HepG2 (cell line): Measurements from ENCODE around the gene SNCA. TPM values are rescaled to one million over a fixed set of nuclear protein-coding genes. Genes with fewer than 3 reads are reported as not detected.

Experiments
- ATAC-seq: fragments of 200-7000 bp; cut with Tn5 transposase; 3 replicates; pipeline ENCODE4 v1.9.1; 2020; ENCODE audit warnings: mild to moderate bottlenecking, moderate library complexity
- BruUV-seq: library from RNA; stranded (reverse); fragments of 400-500 nt; replicated peaks from 2 replicates; lab custom pipeline; 2021; lab: Mats Ljungman, UMichigan
- CTCF ChIA-PET: fragments of 300-600 bp; formaldehyde crosslinking; extraction: SDS; loops from one replicate; lab custom pipeline; 2021; ENCODE audit warnings: low total read pairs, inconsistent platforms, low intra/inter-chr PET ratio; lab: Yijun Ruan, JAX
- POLR2A ChIA-PET: fragments of 350-600 bp; sonication (Branson Sonifier 250); formaldehyde crosslinking; loops from one replicate; lab custom pipeline; 2020; ENCODE audit warnings: antibody characterized with exemption, inconsistent platforms; lab: Yijun Ruan, JAX
- DNase-seq: peaks from one replicate; pipeline ENCODE4 v3.0.0-alpha.2; 2015; ENCODE audit warnings: low spot score
- FAIRE-seq: peaks from 3 replicates; lab custom pipeline; 2011; peaks lifted over from hg19 to GRCh38; lab: Jason Lieb, UNC
- H2AFZ ChIP-seq: one replicate; pipeline ENCODE4 v1.6.1; 2011; ENCODE audit warnings: low read length, inconsistent platforms
- H3K27ac ChIP-seq: fragments of 300-600 bp; 3 replicates; pipeline ENCODE4 v1.8.0; 2011; ENCODE audit warnings: mixed run types, mild to moderate bottlenecking, mixed read lengths, low read length, inconsistent platforms; ENCODE audit not compliant: insufficient read depth; ENCODE audit errors: extremely low read length
- H3K27me3 ChIP-seq, 2 experiments: fragments of 200-600 bp in 1 of 2; 2 replicates in 1 of 2; 3 replicates in 1 of 2; pipeline versions ENCODE4 v1.6.0 to v1.8.0; 2011; ENCODE audit warnings: low read length in 2 of 2, mild to moderate bottlenecking in 2 of 2, moderate library complexity in 2 of 2, inconsistent platforms in 1 of 2; ENCODE audit not compliant: insufficient read depth in 2 of 2, control insufficient read depth in 1 of 2
- H3K36me3 ChIP-seq, 2 experiments: fragments of 200-600 bp in 1 of 2; replicated peaks in 1 of 2; 2 replicates in 1 of 2; 3 replicates in 1 of 2; pipeline versions ENCODE4 v1.5.1 to v1.8.0; 2011; ENCODE audit warnings: low read length in 2 of 2, inconsistent platforms in 1 of 2; ENCODE audit not compliant: insufficient read depth in 2 of 2, control insufficient read depth in 1 of 2
- H3K4me1 ChIP-seq: 2 replicates; pipeline ENCODE4 v1.5.1; 2012; ENCODE audit warnings: low read length, inconsistent platforms; ENCODE audit not compliant: insufficient read depth
- H3K4me2 ChIP-seq: 2 replicates; pipeline ENCODE4 v1.6.0; 2011; ENCODE audit warnings: low read depth, low read length, inconsistent platforms
- H3K4me3 ChIP-seq, 3 experiments: fragments of 200-600 bp in 1 of 3; sonication (generic), shearing (Covaris generic) in 1 of 3; replicated peaks in 1 of 3; 2 replicates each; pipeline ENCODE4 v1.5.1; 2011 to 2016; ENCODE audit warnings: low read length in 3 of 3, inconsistent platforms in 2 of 3, low read depth in 2 of 3, mild to moderate bottlenecking in 2 of 3, control low read depth in 1 of 3, mixed read lengths in 1 of 3; ENCODE audit not compliant: insufficient read depth in 1 of 3
- H3K79me2 ChIP-seq: one replicate; pipeline ENCODE4 v1.6.1; 2011; ENCODE audit warnings: low read length, inconsistent platforms; ENCODE audit not compliant: insufficient read depth
- H3K9ac ChIP-seq: 2 replicates; pipeline ENCODE4 v1.6.0; 2011; ENCODE audit warnings: mild to moderate bottlenecking, low read depth, low read length, inconsistent platforms; ENCODE audit not compliant: insufficient read depth
- H3K9me3 ChIP-seq: 2 replicates; pipeline ENCODE4 v1.5.1; 2012; ENCODE audit warnings: mild to moderate bottlenecking, low read length
- H4K20me1 ChIP-seq: 2 replicates; pipeline ENCODE4 v1.6.0; 2011; ENCODE audit warnings: inconsistent platforms, mild to moderate bottlenecking, low read length, moderate library complexity; ENCODE audit not compliant: insufficient read depth
- BCL6 ChIP-seq: IDR thresholded peaks from 2 replicates; pipeline ENCODE4 v1.6.1; 2016; ENCODE audit warnings: missing genetic modification reagents, missing compliant biosample characterization
- EP300 ChIP-seq, 3 experiments: sonication (generic) in 1 of 3; formaldehyde crosslinking in 1 of 3; IDR thresholded peaks; 2 replicates each; pipeline versions ENCODE4 v1.5.1 to v1.6.1; 2011 to 2020; ENCODE audit warnings: low read depth in 2 of 3, low read length in 2 of 3, borderline replicate concordance in 1 of 3, improper control_type of control experiment in 1 of 3, mild to moderate bottlenecking in 1 of 3, missing genetic modification reagents in 1 of 3, moderate library complexity in 1 of 3
- FOXP1 ChIP-seq, 2 experiments: fragments of 450-650 bp in 1 of 2; IDR thresholded peaks; 2 replicates each; pipeline ENCODE4 v1.6.1; 2017 to 2018; ENCODE audit warnings: antibody characterized with exemption in 1 of 2
- GATAD2A ChIP-seq: IDR thresholded peaks from 2 replicates; pipeline ENCODE4 v1.6.1; 2016
- MIER2 ChIP-seq: IDR thresholded peaks from 2 replicates; pipeline ENCODE4 v1.6.1; 2016; ENCODE audit warnings: missing biosample characterization, missing genetic modification reagents
- NR2F6 ChIP-seq, 2 experiments: IDR thresholded peaks; 2 replicates each; pipeline ENCODE4 v1.6.1; 2016; ENCODE audit warnings: antibody characterized with exemption in 1 of 2, mild to moderate bottlenecking in 1 of 2
- SIN3A ChIP-seq: IDR thresholded peaks from 2 replicates; pipeline ENCODE4 v1.6.1; 2011; ENCODE audit warnings: low read depth, mild to moderate bottlenecking, control low read depth, low read length, borderline replicate concordance
- WGBS: methylation state at CpG from one replicate; pipeline ENCODE4 v1.1.6; 2017; ENCODE audit warnings: low lambda C conversion rate; 5-methylcytosine and 5-hydroxymethylcytosine counted together
- in situ Hi-C: cut with HindIII; loops from 2 replicates; pipeline ENCODE4 v1.10.0; 2017; ENCODE audit warnings: low pct_unique_long_range_greater_than_20kb; ENCODE audit not compliant: extremely low pct_ligation_motif_present
- intact Hi-C: fragments of 100-400 bp; cut with micrococcal nuclease; formaldehyde crosslinking; loops from one replicate; pipeline ENCODE4 v1.10.0; 2022; ENCODE audit not compliant: unreplicated experiment
- polyA plus RNA-seq, 8 experiments: library from polyadenylated mRNA; depleted of rRNA in 3 of 8; stranded (reverse) in 7 of 8; unstranded in 1 of 8; fragments of >200 nt; fragmentation: Illumina TruSeq in 4 of 8; extraction: Trizol in 4 of 8; gene quantifications; 2 replicates each; pipeline versions ENCODE4 v1.2.1 to v1.2.3, GENCODE V29; 2011 to 2016; ENCODE audit warnings: low read depth in 4 of 8, missing spikeins in 1 of 8, mixed read lengths in 1 of 8; ENCODE audit not compliant: insufficient read depth in 1 of 8
- total RNA-seq, 5 experiments: library from RNA; depleted of rRNA; stranded (reverse); fragments of >200 nt; fragmentation: Illumina TruSeq; extraction: Trizol; gene quantifications; 2 replicates each; pipeline ENCODE4 v1.2.3, GENCODE V29; 2016; ENCODE audit warnings: low read depth in 1 of 5
- TF ChIP-seq, protein P1 (sequence below): IDR thresholded peaks from 2 replicates; pipeline ENCODE4 v1.6.1; 2016; ENCODE audit warnings: mild to moderate bottlenecking
- TF ChIP-seq, protein P2 (sequence below): IDR thresholded peaks from 2 replicates; pipeline ENCODE4 v1.6.1; 2016; ENCODE audit warnings: low read depth
- TF ChIP-seq, protein P3 (sequence below): sonication (generic); formaldehyde crosslinking; IDR thresholded peaks from 2 replicates; pipeline ENCODE4 v1.5.1; 2020; ENCODE audit warnings: mild to moderate bottlenecking, missing genetic modification reagents, borderline replicate concordance

Gene SNCA
- total and polyA plus RNA-seq, 2 of the 13 experiments (the other 11 are each of a cell fraction or from before 2014, with no cell fraction given), result not detected

DNA sequence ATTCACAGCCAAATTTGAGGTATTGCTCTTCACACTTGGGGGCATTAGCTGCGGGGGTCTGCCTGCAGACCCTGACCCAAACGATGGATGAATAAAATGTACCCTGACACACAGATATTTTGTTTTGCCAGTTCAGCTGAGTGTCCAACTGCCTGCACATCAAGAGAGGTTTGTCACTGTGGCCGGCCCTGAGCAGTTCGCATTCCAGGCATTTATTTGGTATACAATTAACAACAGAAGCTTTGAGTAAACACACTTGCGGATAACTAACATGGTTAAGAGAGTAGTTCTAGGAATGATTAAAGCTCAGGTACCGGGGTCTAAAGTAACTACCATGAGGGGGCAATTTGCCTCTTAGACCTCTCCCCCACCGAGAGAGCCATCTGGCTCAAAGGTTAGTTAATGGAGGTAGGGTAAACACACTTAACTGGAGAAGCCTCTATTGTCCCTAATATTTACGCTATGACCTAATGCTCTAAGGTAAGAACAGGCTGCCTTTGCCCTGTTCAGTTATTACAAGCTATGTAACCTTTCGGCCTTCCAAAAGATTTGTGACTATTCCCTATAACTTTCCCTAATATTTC is 162.0 kb downstream of the SNCA start:
- intact Hi-C loops (no loop called here), in situ Hi-C loops (no loop called here)
- no peaks in the 10 kb centered on the region for H3K79me2 ChIP-seq
- peak overlapping the region; percentile 37 for H3K27ac ChIP-seq
- 2% methylated on average over 9 of the region's 9 CpGs for WGBS
- peak; percentile 86 for DNase-seq
- peak; percentile 94 for ATAC-seq
- no peak for FAIRE-seq
- POLR2A ChIA-PET, result interaction anchor here (1.2 kb wide), 1 partner anchor 10 kb away, joined by 3 read pairs; no protein-coding TSS in a partner anchor
- H2AFZ ChIP-seq, result peak overlapping the region; percentile 78
- H3K9ac ChIP-seq, result peak overlapping the region; percentile 13; the same call in 1 of the 2 replicates
- peak overlapping the region in 1 of 3 experiments; percentile 52; a peak in 2 of 6 replicates for H3K4me3 ChIP-seq
- no peaks in the 10 kb centered on the region for H4K20me1 ChIP-seq
- BruUV-seq, result TSS peak; percentile 94
- CTCF ChIA-PET, result no interaction called here
- no peaks in the 10 kb centered on the region for H3K36me3 ChIP-seq
- no peaks in the 10 kb centered on the region for H3K27me3 ChIP-seq
- peaks cover 22% of the 10 kb centered on the region for H3K4me1 ChIP-seq
- H3K9me3 ChIP-seq, result no peaks in the 10 kb centered on the region
- peak overlapping the region; percentile 71 for H3K4me2 ChIP-seq
- TF ChIP-seq MIER2 (CRISPR knock-in tag) (no peak), NR2F6 (IDR thresholded peaks at IDR 0.05) (peak; percentile 45), NR2F6 (CRISPR knock-in tag; IDR thresholded peaks at IDR 0.05) (peak; percentile 13; the same call in 1 of the 2 replicates), EP300 (IDR thresholded peaks at IDR 0.05; ENCODE audit: low read depth in 2 of 2, low read length in 2 of 2) (peak in 1 of 2 experiments; percentile 54; a peak in 1 of 4 replicates), EP300 (CRISPR knock-in tag; IDR thresholded peaks at IDR 0.05; ENCODE audit: borderline replicate concordance) (no peak), BCL6 (CRISPR knock-in tag) (peak; percentile 91), GATAD2A (CRISPR knock-in tag) (peak; percentile 54), SIN3A (no peak), FOXP1 (IDR thresholded peaks at IDR 0.05) (0 out of 2 replicates have a peak, but pooled peaks have one; percentile 37), FOXP1 (CRISPR knock-in tag; IDR thresholded peaks at IDR 0.05) (peak; percentile 76)
- TF ChIP-seq, protein P1, sequence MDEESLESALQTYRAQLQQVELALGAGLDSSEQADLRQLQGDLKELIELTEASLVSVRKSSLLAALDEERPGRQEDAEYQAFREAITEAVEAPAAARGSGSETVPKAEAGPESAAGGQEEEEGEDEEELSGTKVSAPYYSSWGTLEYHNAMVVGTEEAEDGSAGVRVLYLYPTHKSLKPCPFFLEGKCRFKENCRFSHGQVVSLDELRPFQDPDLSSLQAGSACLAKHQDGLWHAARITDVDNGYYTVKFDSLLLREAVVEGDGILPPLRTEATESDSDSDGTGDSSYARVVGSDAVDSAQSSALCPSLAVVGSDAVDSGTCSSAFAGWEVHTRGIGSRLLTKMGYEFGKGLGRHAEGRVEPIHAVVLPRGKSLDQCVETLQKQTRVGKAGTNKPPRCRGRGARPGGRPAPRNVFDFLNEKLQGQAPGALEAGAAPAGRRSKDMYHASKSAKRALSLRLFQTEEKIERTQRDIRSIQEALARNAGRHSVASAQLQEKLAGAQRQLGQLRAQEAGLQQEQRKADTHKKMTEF, result peak; percentile 62; the same call in 1 of the 2 replicates
- TF ChIP-seq, protein P2, sequence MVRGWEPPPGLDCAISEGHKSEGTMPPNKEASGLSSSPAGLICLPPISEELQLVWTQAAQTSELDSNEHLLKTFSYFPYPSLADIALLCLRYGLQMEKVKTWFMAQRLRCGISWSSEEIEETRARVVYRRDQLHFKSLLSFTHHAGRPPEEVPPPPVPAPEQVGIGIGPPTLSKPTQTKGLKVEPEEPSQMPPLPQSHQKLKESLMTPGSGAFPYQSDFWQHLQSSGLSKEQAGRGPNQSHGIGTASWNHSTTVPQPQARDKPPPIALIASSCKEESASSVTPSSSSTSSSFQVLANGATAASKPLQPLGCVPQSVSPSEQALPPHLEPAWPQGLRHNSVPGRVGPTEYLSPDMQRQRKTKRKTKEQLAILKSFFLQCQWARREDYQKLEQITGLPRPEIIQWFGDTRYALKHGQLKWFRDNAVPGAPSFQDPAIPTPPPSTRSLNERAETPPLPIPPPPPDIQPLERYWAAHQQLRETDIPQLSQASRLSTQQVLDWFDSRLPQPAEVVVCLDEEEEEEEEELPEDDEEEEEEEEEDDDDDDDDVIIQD (CRISPR knock-in tag), result peak; percentile 50; the same call in 1 of the 2 replicates
- TF ChIP-seq, protein P3, sequence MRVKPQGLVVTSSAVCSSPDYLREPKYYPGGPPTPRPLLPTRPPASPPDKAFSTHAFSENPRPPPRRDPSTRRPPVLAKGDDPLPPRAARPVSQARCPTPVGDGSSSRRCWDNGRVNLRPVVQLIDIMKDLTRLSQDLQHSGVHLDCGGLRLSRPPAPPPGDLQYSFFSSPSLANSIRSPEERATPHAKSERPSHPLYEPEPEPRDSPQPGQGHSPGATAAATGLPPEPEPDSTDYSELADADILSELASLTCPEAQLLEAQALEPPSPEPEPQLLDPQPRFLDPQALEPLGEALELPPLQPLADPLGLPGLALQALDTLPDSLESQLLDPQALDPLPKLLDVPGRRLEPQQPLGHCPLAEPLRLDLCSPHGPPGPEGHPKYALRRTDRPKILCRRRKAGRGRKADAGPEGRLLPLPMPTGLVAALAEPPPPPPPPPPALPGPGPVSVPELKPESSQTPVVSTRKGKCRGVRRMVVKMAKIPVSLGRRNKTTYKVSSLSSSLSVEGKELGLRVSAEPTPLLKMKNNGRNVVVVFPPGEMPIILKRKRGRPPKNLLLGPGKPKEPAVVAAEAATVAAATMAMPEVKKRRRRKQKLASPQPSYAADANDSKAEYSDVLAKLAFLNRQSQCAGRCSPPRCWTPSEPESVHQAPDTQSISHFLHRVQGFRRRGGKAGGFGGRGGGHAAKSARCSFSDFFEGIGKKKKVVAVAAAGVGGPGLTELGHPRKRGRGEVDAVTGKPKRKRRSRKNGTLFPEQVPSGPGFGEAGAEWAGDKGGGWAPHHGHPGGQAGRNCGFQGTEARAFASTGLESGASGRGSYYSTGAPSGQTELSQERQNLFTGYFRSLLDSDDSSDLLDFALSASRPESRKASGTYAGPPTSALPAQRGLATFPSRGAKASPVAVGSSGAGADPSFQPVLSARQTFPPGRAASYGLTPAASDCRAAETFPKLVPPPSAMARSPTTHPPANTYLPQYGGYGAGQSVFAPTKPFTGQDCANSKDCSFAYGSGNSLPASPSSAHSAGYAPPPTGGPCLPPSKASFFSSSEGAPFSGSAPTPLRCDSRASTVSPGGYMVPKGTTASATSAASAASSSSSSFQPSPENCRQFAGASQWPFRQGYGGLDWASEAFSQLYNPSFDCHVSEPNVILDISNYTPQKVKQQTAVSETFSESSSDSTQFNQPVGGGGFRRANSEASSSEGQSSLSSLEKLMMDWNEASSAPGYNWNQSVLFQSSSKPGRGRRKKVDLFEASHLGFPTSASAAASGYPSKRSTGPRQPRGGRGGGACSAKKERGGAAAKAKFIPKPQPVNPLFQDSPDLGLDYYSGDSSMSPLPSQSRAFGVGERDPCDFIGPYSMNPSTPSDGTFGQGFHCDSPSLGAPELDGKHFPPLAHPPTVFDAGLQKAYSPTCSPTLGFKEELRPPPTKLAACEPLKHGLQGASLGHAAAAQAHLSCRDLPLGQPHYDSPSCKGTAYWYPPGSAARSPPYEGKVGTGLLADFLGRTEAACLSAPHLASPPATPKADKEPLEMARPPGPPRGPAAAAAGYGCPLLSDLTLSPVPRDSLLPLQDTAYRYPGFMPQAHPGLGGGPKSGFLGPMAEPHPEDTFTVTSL (CRISPR knock-in tag), result 0 out of 2 replicates have a peak, but pooled peaks have one; percentile 24
